Mesenchymal stem cell (in vitro differentiated cells and primary cell): ENCODE data around the gene OR10H3.
"Not testable (repeated sequence)": the region's sequence is repeated elsewhere in the genome, so short reads cannot be mapped to it uniquely, and the experiment has no call there.

Experiments
- DNase-seq: peaks from one replicate; pipeline ENCODE4 v3.0.0-alpha.2; 2013
- H2AFZ ChIP-seq: one replicate; pipeline ENCODE4 v1.6.1; 2013; ENCODE audit warnings: low read depth, mild to moderate bottlenecking, control low read depth, inconsistent platforms, low read length, moderate library complexity
- H2AK5ac ChIP-seq: 2 replicates; pipeline ENCODE4 v1.6.1; 2013; ENCODE audit warnings: low read length, moderate library complexity, mild to moderate bottlenecking, inconsistent platforms; ENCODE audit not compliant: severe bottlenecking
- H2BK120ac ChIP-seq: one replicate; pipeline ENCODE4 v1.6.1; 2013; ENCODE audit warnings: low read depth, mild to moderate bottlenecking, inconsistent platforms, low read length, moderate library complexity
- H2BK12ac ChIP-seq, 2 experiments: one replicate each; pipeline ENCODE4 v1.6.1; 2013; ENCODE audit warnings: inconsistent platforms in 2 of 2, low read length in 2 of 2, mild to moderate bottlenecking in 2 of 2, moderate library complexity in 2 of 2, control low read depth in 1 of 2
- H2BK15ac ChIP-seq: one replicate; pipeline ENCODE4 v1.6.1; 2013; ENCODE audit warnings: mild to moderate bottlenecking, low read depth, inconsistent platforms; ENCODE audit not compliant: poor library complexity, severe bottlenecking
- H2BK5ac ChIP-seq: 2 replicates; pipeline ENCODE4 v1.6.1; 2013; ENCODE audit warnings: low read depth, mild to moderate bottlenecking, low read length, control low read depth, inconsistent platforms; ENCODE audit not compliant: poor library complexity, severe bottlenecking
- H3K14ac ChIP-seq, 2 experiments: one replicate each; pipeline ENCODE4 v1.6.1; 2013; ENCODE audit warnings: inconsistent platforms in 2 of 2, low read length in 2 of 2, control low read depth in 1 of 2, mild to moderate bottlenecking in 1 of 2, moderate library complexity in 1 of 2
- H3K18ac ChIP-seq, 2 experiments: one replicate each; pipeline ENCODE4 v1.6.1; 2013; ENCODE audit warnings: inconsistent platforms in 2 of 2, low read length in 2 of 2, control low read depth in 1 of 2, low read depth in 1 of 2, mild to moderate bottlenecking in 1 of 2
- H3K23ac ChIP-seq, 2 experiments: one replicate each; pipeline ENCODE4 v1.6.1; 2013; ENCODE audit warnings: inconsistent platforms in 2 of 2, low read length in 2 of 2, mild to moderate bottlenecking in 2 of 2, moderate library complexity in 2 of 2, control low read depth in 1 of 2
- H3K27ac ChIP-seq: 2 replicates; pipeline ENCODE4 v1.5.1; 2013; ENCODE audit warnings: mild to moderate bottlenecking, moderate library complexity, low read length, control low read depth, inconsistent platforms; ENCODE audit not compliant: poor library complexity, severe bottlenecking
- H3K27me3 ChIP-seq, 2 experiments: 2 replicates each; pipeline versions ENCODE4 v1.6.1 to v1.7.0; 2013; ENCODE audit warnings: low read length in 2 of 2, mild to moderate bottlenecking in 2 of 2, moderate library complexity in 2 of 2, control low read depth in 1 of 2, inconsistent platforms in 1 of 2; ENCODE audit not compliant: control insufficient read depth in 1 of 2, insufficient read depth in 1 of 2
- H3K36me3 ChIP-seq, 2 experiments: 2 replicates each; pipeline versions ENCODE4 v1.6.1 to v1.7.0; 2013; ENCODE audit warnings: low read length in 2 of 2, control low read depth in 1 of 2, inconsistent platforms in 1 of 2, low read depth in 1 of 2, mild to moderate bottlenecking in 1 of 2; ENCODE audit not compliant: insufficient read depth in 2 of 2, control insufficient read depth in 1 of 2
- H3K4ac ChIP-seq, 2 experiments: one replicate each; pipeline ENCODE4 v1.6.1; 2013; ENCODE audit warnings: inconsistent platforms in 2 of 2, low read length in 2 of 2, mild to moderate bottlenecking in 2 of 2, moderate library complexity in 2 of 2, control low read depth in 1 of 2, low read depth in 1 of 2
- H3K4me1 ChIP-seq: 2 replicates; pipeline ENCODE4 v1.6.1; 2013; ENCODE audit warnings: low read depth, low read length, control low read depth; ENCODE audit not compliant: control insufficient read depth, insufficient read depth
- H3K4me2 ChIP-seq: 2 replicates; pipeline ENCODE4 v1.6.1; 2013; ENCODE audit warnings: low read length, mild to moderate bottlenecking, inconsistent platforms; ENCODE audit not compliant: poor library complexity, severe bottlenecking
- H3K4me3 ChIP-seq, 2 experiments: 2 replicates each; pipeline versions ENCODE4 v1.5.1 to v1.7.0; 2013; ENCODE audit warnings: low read length in 2 of 2, mild to moderate bottlenecking in 2 of 2, control low read depth in 1 of 2, low read depth in 1 of 2; ENCODE audit not compliant: insufficient read depth in 1 of 2
- H3K79me1 ChIP-seq: replicated peaks from 2 replicates; pipeline ENCODE4 v1.6.1; 2013; ENCODE audit warnings: mild to moderate bottlenecking, control low read depth, low read length, inconsistent platforms; ENCODE audit not compliant: poor library complexity, severe bottlenecking
- H3K9ac ChIP-seq: 2 replicates; pipeline ENCODE4 v1.7.0; 2013; ENCODE audit warnings: mild to moderate bottlenecking, low read length, moderate library complexity
- H3K9me3 ChIP-seq: 2 replicates; pipeline ENCODE4 v1.7.0; 2013; ENCODE audit warnings: mild to moderate bottlenecking, low read length; ENCODE audit not compliant: control insufficient read depth
- H4K8ac ChIP-seq: one replicate; pipeline ENCODE4 v1.6.1; 2013; ENCODE audit warnings: inconsistent platforms, mild to moderate bottlenecking, low read length, moderate library complexity
- H4K91ac ChIP-seq: one replicate; pipeline ENCODE4 v1.6.1; 2013; ENCODE audit warnings: mild to moderate bottlenecking, low read length, inconsistent platforms
- WGBS: methylation state at CpG from one replicate; pipeline ENCODE4 v1.1.7; 2013; ENCODE audit warnings: mixed read lengths; 5-methylcytosine and 5-hydroxymethylcytosine counted together

Gene OR10H3

DNA sequence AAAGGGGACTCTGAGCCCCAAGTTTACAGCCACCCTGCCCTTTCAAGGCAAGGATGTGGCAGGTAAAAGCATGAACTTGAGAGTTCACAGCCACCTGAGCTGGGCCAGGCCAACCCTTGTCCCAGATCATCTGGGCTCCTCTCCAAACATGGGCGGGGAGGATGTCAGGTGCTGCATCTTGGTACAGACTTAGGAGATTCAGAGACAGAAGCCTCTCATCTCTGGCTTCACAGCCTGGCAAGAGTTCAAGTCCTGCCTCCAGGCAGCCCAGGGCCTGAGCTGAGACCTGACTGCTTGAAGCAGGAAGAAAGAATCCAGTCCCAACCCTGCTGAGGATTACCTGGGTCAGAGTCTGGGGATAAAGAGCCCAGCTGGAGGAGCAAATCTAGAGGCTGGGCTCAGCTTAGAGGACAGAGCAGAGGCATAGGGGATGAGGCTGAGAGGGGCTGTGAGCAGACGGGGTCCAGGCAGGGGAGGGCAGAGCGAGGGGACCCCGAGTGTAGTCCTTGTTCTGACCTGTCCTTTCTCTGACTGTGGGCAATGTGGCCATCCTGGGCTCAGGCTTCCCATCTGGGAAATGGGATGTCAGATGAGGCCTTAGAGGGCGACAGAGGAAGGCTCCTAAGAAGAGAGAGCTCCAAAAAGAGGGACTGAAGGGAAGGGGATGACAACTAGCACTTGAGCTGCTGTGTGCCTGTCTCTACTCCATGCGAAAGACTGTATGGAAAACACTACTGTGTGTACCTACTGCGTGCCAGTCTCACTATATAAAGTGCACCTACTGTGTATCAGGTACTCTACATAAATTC, 43.0 kb downstream of the OR10H3 start:
- Histone ChIP-seq H3K79me1 (no peaks in the 10 kb centered on the region), H3K27ac (no peak overlapping the region), H3K27me3 (no peaks in the 10 kb centered on the region), H3K14ac (no peak overlapping the region), H3K4me2 (no peak overlapping the region), H3K18ac (no peak overlapping the region), H3K9me3 (no peaks in the 10 kb centered on the region), H3K9ac (no peak overlapping the region), H3K36me3 (no peaks in the 10 kb centered on the region), H2BK5ac (no peak overlapping the region), H3K4me1 (no peaks in the 10 kb centered on the region), H2AFZ (no peak overlapping the region), H3K4ac (no peak overlapping the region), H2BK120ac (no peak overlapping the region), H3K4me3 (no peak overlapping the region), H2BK12ac (no peak overlapping the region), H4K91ac (no peak overlapping the region), H4K8ac (no peak overlapping the region), H2BK15ac (no peak overlapping the region), H2AK5ac (no peak overlapping the region), H3K23ac (no peak overlapping the region)
- no peak for DNase-seq
- WGBS = 48% methylated on average over 7 of the region's 7 CpGs

- Histone ChIP-seq H3K4me2 (no peak overlapping the region), H3K23ac (no peak overlapping the region), H3K18ac (no peak overlapping the region), H3K27me3 (no peaks in the 10 kb centered on the region), H3K9me3 (no peaks in the 10 kb centered on the region), H3K36me3 (no peaks in the 10 kb centered on the region), H3K27ac (no peak overlapping the region), H2AK5ac (no peak overlapping the region), H3K79me1 (no peaks in the 10 kb centered on the region), H3K4ac (no peak overlapping the region), H3K9ac (no peak overlapping the region), H2BK5ac (no peak overlapping the region), H3K14ac (no peak overlapping the region), H2BK12ac (no peak overlapping the region), H3K4me3 (no peak overlapping the region), H2BK15ac (no peak overlapping the region), H3K4me1 (no peaks in the 10 kb centered on the region), H2AFZ (no peak overlapping the region), H2BK120ac (no peak overlapping the region), H4K91ac (no peak overlapping the region), H4K8ac (no peak overlapping the region)
- no peak for DNase-seq
- 67% methylated on average over 5 of the region's 5 CpGs for WGBS
These were observed 43.9 kb downstream of the OR10H3 start for GRCh38 chr19:15781661-15782060.

- H3K4ac ChIP-seq = no peak overlapping the region
- no peak overlapping the region for H2BK12ac ChIP-seq
- no peak overlapping the region for H3K27ac ChIP-seq
- H3K23ac ChIP-seq = no peak overlapping the region
- no peak overlapping the region for H3K14ac ChIP-seq
- H4K8ac ChIP-seq = no peak overlapping the region
- H3K9me3 ChIP-seq = no peaks in the 10 kb centered on the region
- H3K27me3 ChIP-seq = no peaks in the 10 kb centered on the region
- H2BK5ac ChIP-seq = no peak overlapping the region
- no peaks in the 10 kb centered on the region for H3K79me1 ChIP-seq
- no peak overlapping the region for H2AFZ ChIP-seq
- H3K4me2 ChIP-seq = no peak overlapping the region
- no peak overlapping the region for H3K4me3 ChIP-seq
- no peak overlapping the region for H2BK120ac ChIP-seq
- no peak overlapping the region for H3K18ac ChIP-seq
- H3K9ac ChIP-seq = no peak overlapping the region
- no peak overlapping the region for H4K91ac ChIP-seq
- H2AK5ac ChIP-seq = no peak overlapping the region
- no peak overlapping the region for H2BK15ac ChIP-seq
- no peak for DNase-seq
- 71% methylated on average over 1 of the region's 3 CpGs for WGBS
- no peaks in the 10 kb centered on the region for H3K36me3 ChIP-seq
- H3K4me1 ChIP-seq = no peaks in the 10 kb centered on the region
These were observed 44.4 kb downstream of the OR10H3 start for GRCh38 chr19:15782211-15782610.

DNA sequence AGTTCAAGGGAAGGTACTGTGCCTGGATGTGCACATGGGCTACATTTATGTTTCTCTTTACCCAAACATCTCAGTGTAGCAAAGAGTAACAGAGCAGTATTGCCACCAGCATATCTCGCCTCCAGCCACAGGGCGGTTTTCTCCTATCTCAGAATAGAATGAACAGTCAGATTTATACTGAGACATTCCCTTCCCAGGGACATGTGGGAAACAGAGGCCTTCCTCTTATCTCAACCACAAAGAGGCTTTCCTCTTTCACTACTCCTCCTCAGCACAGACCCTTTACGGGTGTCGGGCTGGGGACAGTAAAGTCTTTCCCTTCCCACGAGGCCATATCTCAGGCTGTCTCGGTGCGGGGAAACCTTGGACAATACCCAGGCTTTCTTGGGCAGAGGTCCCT, 45.1 kb downstream of the OR10H3 start:
- H3K14ac ChIP-seq, H3K23ac ChIP-seq, H3K9me3 ChIP-seq, H4K8ac ChIP-seq, H4K91ac ChIP-seq, H3K9ac ChIP-seq, H3K4me1 ChIP-seq, H3K79me1 ChIP-seq, H3K27me3 ChIP-seq, H2AK5ac ChIP-seq, H2BK15ac ChIP-seq, H2BK5ac ChIP-seq, H2BK120ac ChIP-seq, H3K4me2 ChIP-seq, H3K36me3 ChIP-seq, H2BK12ac ChIP-seq, H3K4ac ChIP-seq, DNase-seq, H2AFZ ChIP-seq, H3K27ac ChIP-seq, H3K4me3 ChIP-seq, H3K18ac ChIP-seq: not testable (repeated sequence)
- WGBS = 83% methylated on average over 7 of the region's 7 CpGs
